ENCODE measurements around the gene SFXN5. TPM values are rescaled to one million over a fixed set of nuclear protein-coding genes. Genes with fewer than 3 reads are reported as not detected.

Gene SFXN5
- total and polyA plus RNA-seq, 2 of the 4 experiments (the other 2 are of a cell fraction), result 8.6 to 17.0 TPM

- no peak for TF ChIP-seq CHD1 (IDR thresholded peaks at IDR 0.05; ENCODE audit: low read depth, low read length)
These were observed 50.0 kb downstream of the SFXN5 start (continued) for GRCh38 chr2:73021371-73022010.

GRCh38 chr2:73020657-73021370, 50.7 kb downstream of the SFXN5 start:
- Histone ChIP-seq H3K9me3 (ENCODE audit: control insufficient read depth, insufficient read depth, low read length) (no peaks in the 10 kb centered on the region), H2BK120ac (ENCODE audit: low read depth, low read length) (peak overlapping the region; percentile 64), H2AK9ac (replicated peaks; ENCODE audit: low read depth, low read length, poor library complexity) (peak overlapping the region; percentile 30), H3K27ac (ENCODE audit: insufficient read depth, low read length) (no peak overlapping the region), H3K4ac (ENCODE audit: low read depth, low read length) (peak overlapping the region; percentile 44), H3K18ac (ENCODE audit: low read depth, low read length) (no peak overlapping the region), H3K4me3 (ENCODE audit: insufficient read depth, low read depth, low read length) (no peak overlapping the region), H4K91ac (ENCODE audit: insufficient read depth, low read depth, low read length) (peak overlapping the region; percentile 5; the same call in 1 of the 2 replicates), H3K27me3 (ENCODE audit: control insufficient read depth, insufficient read depth, low read length) (no peaks in the 10 kb centered on the region), H2AK5ac (ENCODE audit: low read depth, low read length) (peak overlapping the region; percentile 52), H2BK15ac (ENCODE audit: low read depth, low read length) (peak overlapping the region; percentile 9; the same call in 2 of the 3 replicates), H4K8ac (ENCODE audit: low read depth in 2 of 2, low read length in 2 of 2) (peak overlapping the region in 1 of 2 experiments; percentile 12; a peak in 1 of 4 replicates), H4K20me1 (ENCODE audit: insufficient read depth, low read length) (no peaks in the 10 kb centered on the region; the same call in 1 of the 2 replicates), H2BK5ac (ENCODE audit: low read depth, low read length, poor library complexity, severe bottlenecking) (no peak overlapping the region), H3K9me1 (ENCODE audit: insufficient read depth, low read length) (peaks cover 12% of the 10 kb centered on the region), H3K4me1 (ENCODE audit: control insufficient read depth, insufficient read depth, low read length) (peaks cover 15% of the 10 kb centered on the region), H3K4me2 (ENCODE audit: low read depth, low read length) (no peak overlapping the region), H3K23ac (ENCODE audit: low read depth, low read length) (no peak overlapping the region), H3K9ac (ENCODE audit: low read depth, low read length) (no peak overlapping the region), H3K56ac (ENCODE audit: extremely low read depth, insufficient read depth, low read length) (no peak overlapping the region), H3K36me3 (ENCODE audit: control insufficient read depth, insufficient read depth, low read length) (peaks cover 2% of the 10 kb centered on the region; the same call in 1 of the 2 replicates), H2BK20ac (ENCODE audit: low read depth, low read length) (peak overlapping the region; percentile 38; the same call in 1 of the 2 replicates), H3K14ac (replicated peaks; ENCODE audit: low read depth, low read length) (peak overlapping the region; percentile 27; the same call in 1 of the 2 replicates), H3K79me1 (ENCODE audit: low read depth in 1 of 2, low read length in 2 of 2) (peaks cover 0 to 11% of the 10 kb centered on the region in 2 experiments; a peak in 2 of 4 replicates), H2AFZ (replicated peaks; ENCODE audit: low read length, poor library complexity) (peak overlapping the region; percentile 58), H4K5ac (ENCODE audit: low read depth, low read length) (no peak overlapping the region)
- DNase-seq, result peak; percentile 85
- ATAC-seq (ENCODE audit: low read depth), result peak; percentile 94
- CTCF ChIA-PET, result interaction anchor here (0.6 kb wide), 1 partner anchor 14 kb away, joined by 3 read pairs; no protein-coding TSS in a partner anchor
- dilution Hi-C loops (cut with HindIII; ENCODE audit: low sequenced_read_pairs, unreplicated experiment), result no loop called here
- 67% methylated on average over 3 of the region's 12 CpGs; no CpG with 5 or more reads in 1 of the 2 experiments for WGBS, 2 experiments (ENCODE audit: extremely low coverage in 2 of 2, insufficient read length in 1 of 2)
- no TSS peak for BruUV-seq (replicated peaks)
- POLR2A ChIA-PET (ENCODE audit: unreplicated experiment), result no interaction called here
- TF ChIP-seq USF2 (IDR thresholded peaks at IDR 0.05; ENCODE audit: low read depth, low read length), result peak; percentile 56
- 0 out of 2 replicates have a peak, but pooled peaks have one; percentile 10 for TF ChIP-seq FOS (IDR thresholded peaks at IDR 0.05; ENCODE audit: low read depth, low read length)
- TF ChIP-seq MXI1 (IDR thresholded peaks at IDR 0.05; ENCODE audit: borderline replicate concordance, low read depth, low read length), result no peak
- peak; percentile 87 for TF ChIP-seq BHLHE40 (IDR thresholded peaks at IDR 0.05; ENCODE audit: low read depth, low read length)
- intact Hi-C loops (cut with micrococcal nuclease), result loop anchor here (5.0 kb wide), 1 partner anchor 41 kb away; no protein-coding TSS in a partner anchor
- in situ Hi-C loops (cut with MboI; ENCODE audit: low sequenced_read_pairs), result no loop called here

Measured in IMR-90 (cell line).